ENCODE results near the gene PEX11B. TPM values are rescaled to one million over a fixed set of nuclear protein-coding genes. Genes with fewer than 3 reads are reported as not detected.

PEX11B gene
- total RNA-seq, 1 experiment from 2014 or later, result 21.6 TPM

- DNase-seq (ENCODE audit: low read depth), result no peak
These were observed 11.4 kb downstream of the PEX11B start for GRCh38 chr1:145906954-145907753.

- no peak for DNase-seq (ENCODE audit: low read depth)
These were observed 17.1 kb downstream of the PEX11B start for GRCh38 chr1:145901312-145902021.

GRCh38 chr1:145898756-145899155, 19.8 kb downstream of the PEX11B start:
- DNase-seq (ENCODE audit: low read depth), result no peak

GRCh38 chr1:145897969-145898368, 20.5 kb downstream of the PEX11B start:
- DNase-seq (ENCODE audit: low read depth), result no peak

GRCh38 chr1:145895471-145895870, 23.0 kb downstream of the PEX11B start:
- no peak for DNase-seq (ENCODE audit: low read depth)

GRCh38 chr1:145893306-145894055, 25.0 kb downstream of the PEX11B start:
- no peak for DNase-seq (ENCODE audit: low read depth)

- DNase-seq (ENCODE audit: low read depth), result peak; percentile 61
These were observed 25.9 kb downstream of the PEX11B start for GRCh38 chr1:145892486-145893087.

- DNase-seq (ENCODE audit: low read depth), result peak; percentile 99
These were observed 26.7 kb downstream of the PEX11B start for GRCh38 chr1:145891587-145892485.

- DNase-seq (ENCODE audit: low read depth), result peak; percentile 44
These were observed 27.4 kb downstream of the PEX11B start for GRCh38 chr1:145891143-145891542.

- DNase-seq (ENCODE audit: low read depth), result no peak
These were observed 28.8 kb downstream of the PEX11B start for GRCh38 chr1:145889722-145890121.

GRCh38 chr1:145887631-145888030, 30.9 kb downstream of the PEX11B start:
- no peak for DNase-seq (ENCODE audit: low read depth)

- no peak for DNase-seq (ENCODE audit: low read depth)
These were observed 31.7 kb downstream of the PEX11B start for GRCh38 chr1:145886816-145887215.

GRCh38 chr1:145886390-145886789, 32.1 kb downstream of the PEX11B start:
- DNase-seq (ENCODE audit: low read depth), result no peak

- DNase-seq (ENCODE audit: low read depth), result peak; percentile 81
These were observed 32.7 kb downstream of the PEX11B start, which contains the start of gene ANKRD35 for GRCh38 chr1:145885738-145886287. Gene ANKRD35 (minus strand): TSS chr1:145885866. CDS start chr1:145885758, 108 bp downstream.

GRCh38 chr1:145884675-145885074, 33.8 kb downstream of the PEX11B start:
- DNase-seq (ENCODE audit: low read depth), result no peak

- DNase-seq (ENCODE audit: low read depth), result no peak
These were observed 38.7 kb downstream of the PEX11B start for GRCh38 chr1:145879775-145880174.

GRCh38 chr1:145878724-145879123, 39.8 kb downstream of the PEX11B start:
- no peak for DNase-seq (ENCODE audit: low read depth)

GRCh38 chr1:145877923-145878486, 40.5 kb downstream of the PEX11B start:
- DNase-seq (ENCODE audit: low read depth), result peak; percentile 27

GRCh38 chr1:145874646-145875045, 43.9 kb downstream of the PEX11B start:
- DNase-seq (ENCODE audit: low read depth), result no peak
